ENCODE measurements around the gene LRRC23.

LRRC23 gene

GRCh38 chr12:6927379-6928021, 22.9 kb downstream of the LRRC23 start, which contains the start of gene ATN1:
TSS of gene ATN1 (plus strand) at chr12:6927959. CDS start at chr12:6934002, 6,043 bp downstream.
- DNase-seq = peak; percentile 9

GRCh38 chr12:6928022-6928702, 23.5 kb downstream of the LRRC23 start:
- no peak for DNase-seq

DNA sequence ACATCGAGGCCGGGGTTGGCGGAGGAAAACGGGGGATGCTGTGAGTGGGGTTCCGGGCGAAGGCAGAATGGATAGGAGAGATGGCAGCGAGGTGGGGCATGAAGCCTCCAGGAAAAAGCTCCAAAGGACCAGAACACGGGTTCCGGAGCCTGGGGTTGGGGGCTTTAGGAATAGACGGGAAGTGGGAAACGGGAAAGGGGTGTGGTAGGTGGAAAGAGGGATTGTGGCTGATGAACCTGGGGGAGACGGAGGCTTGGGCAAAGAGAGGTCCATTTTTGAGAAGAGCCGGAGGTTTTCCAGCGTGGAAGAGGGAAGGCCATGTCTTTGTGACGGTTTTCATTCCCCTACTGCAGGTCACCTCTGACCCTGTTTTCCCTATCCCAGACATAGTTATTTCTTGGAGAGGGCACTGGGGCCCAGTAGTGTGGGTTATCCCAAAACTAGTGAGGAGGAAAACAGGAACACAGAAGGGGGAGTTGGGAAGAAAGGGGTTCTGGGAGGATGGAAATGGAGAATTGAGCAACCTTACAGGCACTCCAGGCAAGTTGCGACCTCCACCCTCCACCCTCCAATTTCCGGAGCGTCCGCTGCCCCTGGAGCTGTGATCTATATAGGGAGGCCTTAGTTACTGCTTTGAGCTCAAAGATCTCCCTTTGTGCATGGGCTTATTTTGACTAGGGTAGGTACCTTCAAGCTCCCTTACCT, 24.2 kb downstream of the LRRC23 start:
- DNase-seq = no peak

DNA sequence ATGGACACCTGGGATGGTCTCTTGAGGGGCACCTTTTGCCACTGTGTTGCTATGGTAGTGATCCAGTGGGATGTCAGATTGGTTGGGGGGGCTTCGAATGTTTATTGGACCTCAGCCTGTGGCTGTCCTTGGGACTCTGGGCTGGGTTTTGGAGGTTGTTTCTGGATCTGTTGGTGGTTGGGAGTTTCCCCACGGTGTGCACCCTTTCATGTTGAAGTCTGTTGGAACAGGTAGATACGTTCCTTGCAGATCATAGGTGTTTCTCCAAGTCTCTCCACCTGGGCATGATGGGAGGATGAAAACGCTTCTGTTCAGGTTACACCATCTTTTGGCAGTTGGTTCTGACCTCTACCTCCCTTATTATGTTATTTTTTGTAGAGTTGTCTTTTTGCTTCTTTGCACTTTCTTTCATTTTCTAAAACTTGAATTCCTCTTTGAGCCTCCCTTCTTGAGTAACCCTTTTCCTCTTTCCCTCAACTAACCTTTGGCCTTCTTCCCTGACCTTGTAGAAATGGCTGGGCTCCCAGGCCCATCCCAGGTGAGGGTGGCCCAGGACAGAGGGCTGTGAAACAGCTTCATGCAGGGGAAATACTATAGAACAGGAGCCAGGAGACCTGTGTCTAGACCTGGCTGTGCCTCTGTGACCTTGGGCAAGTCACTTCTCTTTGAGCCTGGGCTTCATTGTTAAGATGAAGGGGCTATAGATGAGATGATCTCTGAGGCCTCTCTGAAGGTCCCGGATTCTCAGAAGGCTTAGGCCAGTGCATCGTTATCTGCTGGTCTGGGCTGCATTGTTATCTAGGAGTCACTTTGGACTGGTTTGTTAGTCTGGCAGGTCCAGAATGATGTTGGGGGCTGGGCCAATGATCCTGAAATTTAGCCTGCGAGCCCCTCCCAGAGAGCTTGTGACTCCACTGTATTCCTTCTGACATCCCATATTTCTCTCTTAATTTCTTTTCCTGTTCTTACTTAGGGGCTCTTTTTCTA, 25.1 kb downstream of the LRRC23 start:
- no peak for DNase-seq

GRCh38 chr12:6932766-6933165, 28.1 kb downstream of the LRRC23 start:
- no peak for DNase-seq

GRCh38 chr12:6934110-6934509, 29.5 kb downstream of the LRRC23 start:
- no peak for DNase-seq

GRCh38 chr12:6935371-6936193, 31.0 kb downstream of the LRRC23 start:
- DNase-seq = no peak

DNA sequence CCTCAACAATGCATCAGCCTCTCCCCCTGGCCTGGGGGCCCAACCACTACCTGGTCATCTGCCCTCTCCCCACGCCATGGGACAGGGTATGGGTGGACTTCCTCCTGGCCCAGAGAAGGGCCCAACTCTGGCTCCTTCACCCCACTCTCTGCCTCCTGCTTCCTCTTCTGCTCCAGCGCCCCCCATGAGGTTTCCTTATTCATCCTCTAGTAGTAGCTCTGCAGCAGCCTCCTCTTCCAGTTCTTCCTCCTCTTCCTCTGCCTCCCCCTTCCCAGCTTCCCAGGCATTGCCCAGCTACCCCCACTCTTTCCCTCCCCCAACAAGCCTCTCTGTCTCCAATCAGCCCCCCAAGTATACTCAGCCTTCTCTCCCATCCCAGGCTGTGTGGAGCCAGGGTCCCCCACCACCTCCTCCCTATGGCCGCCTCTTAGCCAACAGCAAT, 31.6 kb downstream of the LRRC23 start:
- no peak for DNase-seq

- no peak for DNase-seq
These were observed 32.2 kb downstream of the LRRC23 start for GRCh38 chr12:6936636-6937480.

DNA sequence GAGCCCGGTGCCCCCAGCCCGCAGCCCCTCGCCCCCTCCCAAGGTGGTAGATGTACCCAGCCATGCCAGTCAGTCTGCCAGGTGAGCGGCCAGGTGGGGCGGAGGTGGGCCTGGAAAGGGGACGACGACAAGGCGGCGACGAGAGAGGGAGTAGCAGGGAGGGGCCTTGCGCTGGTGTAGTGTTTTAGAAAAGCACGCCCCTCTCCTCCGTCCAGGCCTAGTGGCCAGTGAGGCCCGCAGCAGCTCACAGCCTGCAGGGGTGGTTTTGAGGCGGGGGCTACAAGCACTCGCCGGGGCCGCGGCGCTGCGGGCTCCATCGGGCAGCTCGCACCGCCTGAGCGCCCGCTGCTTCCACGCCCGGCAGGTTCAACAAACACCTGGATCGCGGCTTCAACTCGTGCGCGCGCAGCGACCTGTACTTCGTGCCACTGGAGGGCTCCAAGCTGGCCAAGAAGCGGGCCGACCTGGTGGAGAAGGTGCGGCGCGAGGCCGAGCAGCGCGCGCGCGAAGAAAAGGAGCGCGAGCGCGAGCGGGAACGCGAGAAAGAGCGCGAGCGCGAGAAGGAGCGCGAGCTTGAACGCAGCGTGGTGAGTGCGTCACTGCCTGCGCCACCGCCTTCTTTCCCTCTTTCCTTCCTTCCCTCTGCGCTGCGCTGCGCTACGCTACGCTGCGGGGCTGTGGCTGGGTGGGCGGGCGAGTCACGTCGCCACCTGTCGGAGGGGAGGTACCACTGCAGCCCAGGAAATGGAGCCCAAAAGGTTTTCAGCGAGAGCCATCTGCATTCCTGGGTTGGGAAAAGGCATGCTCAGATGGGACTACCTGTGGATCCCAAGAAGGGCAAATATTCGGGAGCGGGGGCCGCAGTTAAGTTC, 33.1 kb downstream of the LRRC23 start:
- DNase-seq = peak; percentile 85

DNA sequence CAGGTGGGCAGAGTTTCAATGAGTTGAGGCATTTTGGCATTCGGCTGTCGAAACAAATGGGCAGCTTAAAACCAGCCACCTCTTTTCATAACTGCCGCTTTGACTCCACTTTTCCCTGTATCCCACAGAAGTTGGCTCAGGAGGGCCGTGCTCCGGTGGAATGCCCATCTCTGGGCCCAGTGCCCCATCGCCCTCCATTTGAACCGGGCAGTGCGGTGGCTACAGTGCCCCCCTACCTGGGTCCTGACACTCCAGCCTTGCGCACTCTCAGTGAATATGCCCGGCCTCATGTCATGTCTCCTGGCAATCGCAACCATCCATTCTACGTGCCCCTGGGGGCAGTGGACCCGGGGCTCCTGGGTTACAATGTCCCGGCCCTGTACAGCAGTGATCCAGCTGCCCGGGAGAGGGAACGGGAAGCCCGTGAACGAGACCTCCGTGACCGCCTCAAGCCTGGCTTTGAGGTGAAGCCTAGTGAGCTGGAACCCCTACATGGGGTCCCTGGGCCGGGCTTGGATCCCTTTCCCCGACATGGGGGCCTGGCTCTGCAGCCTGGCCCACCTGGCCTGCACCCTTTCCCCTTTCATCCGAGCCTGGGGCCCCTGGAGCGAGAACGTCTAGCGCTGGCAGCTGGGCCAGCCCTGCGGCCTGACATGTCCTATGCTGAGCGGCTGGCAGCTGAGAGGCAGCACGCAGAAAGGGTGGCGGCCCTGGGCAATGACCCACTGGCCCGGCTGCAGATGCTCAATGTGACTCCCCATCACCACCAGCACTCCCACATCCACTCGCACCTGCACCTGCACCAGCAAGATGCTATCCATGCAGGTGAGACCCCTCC, 34.0 kb downstream of the LRRC23 start:
- DNase-seq = no peak

GRCh38 chr12:6939191-6939540, 34.5 kb downstream of the LRRC23 start:
- DNase-seq = no peak

DNA sequence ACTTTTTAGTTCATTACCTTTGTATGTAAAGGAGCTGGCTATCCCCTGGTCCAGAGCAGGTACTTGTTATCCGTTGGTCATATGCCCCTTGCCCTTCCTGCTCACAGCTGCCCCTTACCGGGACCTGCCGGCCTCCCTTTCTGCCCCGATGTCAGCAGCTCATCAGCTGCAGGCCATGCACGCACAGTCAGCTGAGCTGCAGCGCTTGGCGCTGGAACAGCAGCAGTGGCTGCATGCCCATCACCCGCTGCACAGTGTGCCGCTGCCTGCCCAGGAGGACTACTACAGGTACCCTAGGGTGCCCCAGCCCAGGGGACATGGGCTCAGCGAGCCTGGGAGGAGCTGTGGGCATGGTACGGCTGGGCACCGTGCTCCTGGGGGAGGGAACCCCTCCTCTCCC, 36.6 kb downstream of the LRRC23 start:
- no peak for DNase-seq

- no peak for DNase-seq
These were observed 37.2 kb downstream of the LRRC23 start for GRCh38 chr12:6941782-6942181.

DNA sequence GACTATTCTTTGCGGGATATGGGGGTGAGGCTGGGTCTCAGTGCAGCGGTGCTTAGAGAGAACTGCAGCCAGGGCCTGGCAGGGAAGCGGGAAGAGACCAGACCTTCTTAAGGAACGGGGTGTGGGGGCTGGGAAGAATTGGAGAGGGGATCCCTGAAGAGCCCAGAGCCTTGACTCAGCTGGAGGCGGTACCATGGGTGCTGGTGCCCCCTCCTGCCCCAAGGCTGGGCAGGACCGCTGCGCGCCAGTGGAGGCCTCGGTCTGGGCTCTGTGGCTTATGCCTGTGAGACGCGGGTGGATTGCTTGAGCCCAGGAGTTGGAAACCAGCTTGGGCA, 37.7 kb downstream of the LRRC23 start:
- DNase-seq = no peak

GRCh38 chr12:6943389-6943721, 38.7 kb downstream of the LRRC23 start:
- DNase-seq = peak; percentile 88

GRCh38 chr12:6943722-6944380, 39.2 kb downstream of the LRRC23 start, which contains the start of the genes C12orf57 and RNU7-1:
TSS of gene C12orf57 (plus strand) at chr12:6944022. CDS start at chr12:6944122, 100 bp downstream.
TSS of gene RNU7-1 (plus strand) at chr12:6943816.
- peak; percentile 88 for DNase-seq

All from NCI-H748 treated with DMSO at 0.1 percent for 48 hours (cell line).